ENCODE results near the gene PCID2. TPM values are rescaled to one million over a fixed set of nuclear protein-coding genes. Genes with fewer than 3 reads are reported as not detected.

PCID2 gene
- polyA plus RNA-seq, 1 of the 3 experiments (the other 2 are of a cell fraction) = 69.8 TPM

DNA sequence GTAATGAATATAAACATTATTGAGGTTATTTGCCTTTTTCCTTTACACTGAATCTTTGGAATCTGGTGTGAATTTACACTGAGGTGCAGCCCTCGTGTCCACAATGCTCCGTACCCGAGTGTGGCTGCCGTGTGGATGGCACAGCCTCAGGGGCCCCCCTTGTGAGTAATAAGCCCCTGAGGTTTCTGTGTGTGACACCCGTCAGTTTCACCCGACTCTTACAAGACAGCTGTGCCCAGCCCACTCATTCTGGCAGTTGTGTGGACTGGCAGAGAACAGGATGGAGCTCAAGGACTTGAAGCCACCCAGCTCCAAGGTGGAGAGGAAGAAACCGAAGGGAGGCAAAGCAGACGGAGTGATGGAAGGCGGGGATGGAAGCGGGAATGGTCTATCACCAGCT, 42.2 kb downstream of the PCID2 start:
- no peaks in the 10 kb centered on the region for H3F3A ChIP-seq (replicated peaks; ENCODE audit: insufficient read depth)
- H3K27me3 ChIP-seq (ENCODE audit: insufficient read depth) = no peaks in the 10 kb centered on the region
- POLR2A ChIA-PET = no interaction called here
- H3K4me3 ChIP-seq (ENCODE audit: low read depth in 2 of 2, low read length in 1 of 2) = no peak overlapping the region
- no peak overlapping the region for H3K4me2 ChIP-seq
- 93% methylated on average over 10 of the region's 10 CpGs for WGBS (ENCODE audit: low lambda C conversion rate)
- no peaks in the 10 kb centered on the region for H3K9me2 ChIP-seq
- H4K20me1 ChIP-seq (ENCODE audit: insufficient read depth) = no peaks in the 10 kb centered on the region
- H3K36me3 ChIP-seq (replicated peaks in 1 of 2; ENCODE audit: control insufficient read depth in 1 of 2, insufficient read depth in 2 of 2, low read length in 1 of 2) = peaks cover 4 to 19% of the 10 kb centered on the region in 2 experiments
- H3K9me3 ChIP-seq = no peaks in the 10 kb centered on the region
- H2AFZ ChIP-seq (ENCODE audit: low read depth) = no peak overlapping the region
- H3K4me1 ChIP-seq (ENCODE audit: control insufficient read depth in 1 of 2, insufficient read depth in 2 of 2, low read depth in 1 of 2, low read length in 1 of 2) = no peaks in the 10 kb centered on the region
- no peak for DNase-seq
- no peak overlapping the region for H3K9ac ChIP-seq
- TF ChIP-seq, protein P1, sequence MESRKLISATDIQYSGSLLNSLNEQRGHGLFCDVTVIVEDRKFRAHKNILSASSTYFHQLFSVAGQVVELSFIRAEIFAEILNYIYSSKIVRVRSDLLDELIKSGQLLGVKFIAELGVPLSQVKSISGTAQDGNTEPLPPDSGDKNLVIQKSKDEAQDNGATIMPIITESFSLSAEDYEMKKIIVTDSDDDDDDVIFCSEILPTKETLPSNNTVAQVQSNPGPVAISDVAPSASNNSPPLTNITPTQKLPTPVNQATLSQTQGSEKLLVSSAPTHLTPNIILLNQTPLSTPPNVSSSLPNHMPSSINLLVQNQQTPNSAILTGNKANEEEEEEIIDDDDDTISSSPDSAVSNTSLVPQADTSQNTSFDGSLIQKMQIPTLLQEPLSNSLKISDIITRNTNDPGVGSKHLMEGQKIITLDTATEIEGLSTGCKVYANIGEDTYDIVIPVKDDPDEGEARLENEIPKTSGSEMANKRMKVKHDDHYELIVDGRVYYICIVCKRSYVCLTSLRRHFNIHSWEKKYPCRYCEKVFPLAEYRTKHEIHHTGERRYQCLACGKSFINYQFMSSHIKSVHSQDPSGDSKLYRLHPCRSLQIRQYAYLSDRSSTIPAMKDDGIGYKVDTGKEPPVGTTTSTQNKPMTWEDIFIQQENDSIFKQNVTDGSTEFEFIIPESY (IDR thresholded peaks at IDR 0.05; ENCODE audit: borderline replicate concordance, low read depth) = no peak
- TF ChIP-seq, protein P2, sequence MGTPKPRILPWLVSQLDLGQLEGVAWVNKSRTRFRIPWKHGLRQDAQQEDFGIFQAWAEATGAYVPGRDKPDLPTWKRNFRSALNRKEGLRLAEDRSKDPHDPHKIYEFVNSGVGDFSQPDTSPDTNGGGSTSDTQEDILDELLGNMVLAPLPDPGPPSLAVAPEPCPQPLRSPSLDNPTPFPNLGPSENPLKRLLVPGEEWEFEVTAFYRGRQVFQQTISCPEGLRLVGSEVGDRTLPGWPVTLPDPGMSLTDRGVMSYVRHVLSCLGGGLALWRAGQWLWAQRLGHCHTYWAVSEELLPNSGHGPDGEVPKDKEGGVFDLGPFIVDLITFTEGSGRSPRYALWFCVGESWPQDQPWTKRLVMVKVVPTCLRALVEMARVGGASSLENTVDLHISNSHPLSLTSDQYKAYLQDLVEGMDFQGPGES (IDR thresholded peaks at IDR 0.05; ENCODE audit: low read depth, low read length) = no peak
- TF ChIP-seq RXRA (IDR thresholded peaks at IDR 0.05; ENCODE audit: borderline replicate concordance, low read depth) (no peak), TCF12 (IDR thresholded peaks at IDR 0.05) (no peak), NRF1 (IDR thresholded peaks at IDR 0.05; ENCODE audit: low read depth, low read length) (no peak), MEF2A (IDR thresholded peaks at IDR 0.05; ENCODE audit: borderline replicate concordance, low read depth) (no peak), GATA2 (CRISPR knock-in tag; IDR thresholded peaks at IDR 0.05) (no peak), RAD21 (IDR thresholded peaks at IDR 0.05; ENCODE audit: low read length) (no peak), TEAD4 (IDR thresholded peaks at IDR 0.05; ENCODE audit: borderline replicate concordance, insufficient read depth) (no peak), EZH2phosphoT487 (IDR thresholded peaks at IDR 0.05; ENCODE audit: borderline replicate concordance, low read depth) (no peak), NFIC (IDR thresholded peaks at IDR 0.05; ENCODE audit: borderline replicate concordance) (no peak), SMC3 (IDR thresholded peaks at IDR 0.05; ENCODE audit: low read depth, low read length) (no peak), FOSL2 (IDR thresholded peaks at IDR 0.05; ENCODE audit: borderline replicate concordance, low read depth) (no peak), EP300 (IDR thresholded peaks at IDR 0.05; ENCODE audit: borderline replicate concordance in 1 of 2, low read depth in 1 of 2, low read length in 1 of 2) (no peak), SIN3A (IDR thresholded peaks at IDR 0.05; ENCODE audit: borderline replicate concordance, low read depth, low read length) (no peak), JUND (IDR thresholded peaks at IDR 0.05) (no peak)
- TF ChIP-seq, protein P3, sequence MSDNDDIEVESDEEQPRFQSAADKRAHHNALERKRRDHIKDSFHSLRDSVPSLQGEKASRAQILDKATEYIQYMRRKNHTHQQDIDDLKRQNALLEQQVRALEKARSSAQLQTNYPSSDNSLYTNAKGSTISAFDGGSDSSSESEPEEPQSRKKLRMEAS (IDR thresholded peaks at IDR 0.05; ENCODE audit: low read depth) = no peak
- TF ChIP-seq, protein P4, sequence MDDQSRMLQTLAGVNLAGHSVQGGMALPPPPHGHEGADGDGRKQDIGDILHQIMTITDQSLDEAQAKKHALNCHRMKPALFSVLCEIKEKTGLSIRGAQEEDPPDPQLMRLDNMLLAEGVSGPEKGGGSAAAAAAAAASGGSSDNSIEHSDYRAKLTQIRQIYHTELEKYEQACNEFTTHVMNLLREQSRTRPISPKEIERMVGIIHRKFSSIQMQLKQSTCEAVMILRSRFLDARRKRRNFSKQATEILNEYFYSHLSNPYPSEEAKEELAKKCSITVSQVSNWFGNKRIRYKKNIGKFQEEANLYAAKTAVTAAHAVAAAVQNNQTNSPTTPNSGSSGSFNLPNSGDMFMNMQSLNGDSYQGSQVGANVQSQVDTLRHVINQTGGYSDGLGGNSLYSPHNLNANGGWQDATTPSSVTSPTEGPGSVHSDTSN (IDR thresholded peaks at IDR 0.05) = no peak
- TF ChIP-seq, protein P5, sequence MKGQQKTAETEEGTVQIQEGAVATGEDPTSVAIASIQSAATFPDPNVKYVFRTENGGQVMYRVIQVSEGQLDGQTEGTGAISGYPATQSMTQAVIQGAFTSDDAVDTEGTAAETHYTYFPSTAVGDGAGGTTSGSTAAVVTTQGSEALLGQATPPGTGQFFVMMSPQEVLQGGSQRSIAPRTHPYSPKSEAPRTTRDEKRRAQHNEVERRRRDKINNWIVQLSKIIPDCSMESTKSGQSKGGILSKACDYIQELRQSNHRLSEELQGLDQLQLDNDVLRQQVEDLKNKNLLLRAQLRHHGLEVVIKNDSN (IDR thresholded peaks at IDR 0.05; ENCODE audit: borderline replicate concordance, low read depth) = no peak
- TF ChIP-seq, protein P6, sequence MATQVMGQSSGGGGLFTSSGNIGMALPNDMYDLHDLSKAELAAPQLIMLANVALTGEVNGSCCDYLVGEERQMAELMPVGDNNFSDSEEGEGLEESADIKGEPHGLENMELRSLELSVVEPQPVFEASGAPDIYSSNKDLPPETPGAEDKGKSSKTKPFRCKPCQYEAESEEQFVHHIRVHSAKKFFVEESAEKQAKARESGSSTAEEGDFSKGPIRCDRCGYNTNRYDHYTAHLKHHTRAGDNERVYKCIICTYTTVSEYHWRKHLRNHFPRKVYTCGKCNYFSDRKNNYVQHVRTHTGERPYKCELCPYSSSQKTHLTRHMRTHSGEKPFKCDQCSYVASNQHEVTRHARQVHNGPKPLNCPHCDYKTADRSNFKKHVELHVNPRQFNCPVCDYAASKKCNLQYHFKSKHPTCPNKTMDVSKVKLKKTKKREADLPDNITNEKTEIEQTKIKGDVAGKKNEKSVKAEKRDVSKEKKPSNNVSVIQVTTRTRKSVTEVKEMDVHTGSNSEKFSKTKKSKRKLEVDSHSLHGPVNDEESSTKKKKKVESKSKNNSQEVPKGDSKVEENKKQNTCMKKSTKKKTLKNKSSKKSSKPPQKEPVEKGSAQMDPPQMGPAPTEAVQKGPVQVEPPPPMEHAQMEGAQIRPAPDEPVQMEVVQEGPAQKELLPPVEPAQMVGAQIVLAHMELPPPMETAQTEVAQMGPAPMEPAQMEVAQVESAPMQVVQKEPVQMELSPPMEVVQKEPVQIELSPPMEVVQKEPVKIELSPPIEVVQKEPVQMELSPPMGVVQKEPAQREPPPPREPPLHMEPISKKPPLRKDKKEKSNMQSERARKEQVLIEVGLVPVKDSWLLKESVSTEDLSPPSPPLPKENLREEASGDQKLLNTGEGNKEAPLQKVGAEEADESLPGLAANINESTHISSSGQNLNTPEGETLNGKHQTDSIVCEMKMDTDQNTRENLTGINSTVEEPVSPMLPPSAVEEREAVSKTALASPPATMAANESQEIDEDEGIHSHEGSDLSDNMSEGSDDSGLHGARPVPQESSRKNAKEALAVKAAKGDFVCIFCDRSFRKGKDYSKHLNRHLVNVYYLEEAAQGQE (IDR thresholded peaks at IDR 0.05; ENCODE audit: low read depth, low read length) = no peak
- no peak overlapping the region for H3K27ac ChIP-seq (ENCODE audit: low read depth in 2 of 2, low read length in 1 of 2)
- no peaks in the 10 kb centered on the region for H3K79me2 ChIP-seq (ENCODE audit: insufficient read depth)
- CTCF ChIA-PET = no interaction called here

All from SK-N-SH (cell line).